Vagina (tissue), 2 donors: ENCODE results near the gene GHR. TPM values are rescaled to one million over a fixed set of nuclear protein-coding genes. Genes with fewer than 3 reads are reported as not detected.

Source experiments
- DNase-seq, 2 donors: peaks; one replicate each; pipeline ENCODE4 v3.0.0-alpha.2; 2017; ENCODE audit errors: extremely low spot score in 2 of 2
- H3K27ac ChIP-seq: fragments of 200-600 bp; sonication (generic); one replicate; pipeline ENCODE4 v1.5.1; 2019
- H3K27me3 ChIP-seq: fragments of 200-600 bp; sonication (generic); one replicate; pipeline ENCODE4 v1.5.1; 2019
- H3K36me3 ChIP-seq, 2 donors: fragments of 200-600 bp; sonication (generic); one replicate each; pipeline ENCODE4 v1.5.1; 2017 to 2019
- H3K4me1 ChIP-seq: fragments of 200-600 bp; sonication (generic); one replicate; pipeline ENCODE4 v1.5.1; 2019
- H3K4me3 ChIP-seq, 2 donors: fragments of 200-600 bp; sonication (generic); 1 replicate in 1 of 2; 2 replicates in 1 of 2; pipeline ENCODE4 v1.5.1; 2016 to 2019
- H3K9me3 ChIP-seq: fragments of 200-600 bp; sonication (generic); one replicate; pipeline ENCODE4 v1.5.1; 2019
- POLR2A ChIP-seq, 2 donors: fragments of 450-650 bp; IDR thresholded peaks; one replicate each; pipeline ENCODE4 v1.6.1; 2017; ENCODE audit warnings: antibody characterized with exemption in 2 of 2, mild to moderate bottlenecking in 2 of 2, moderate library complexity in 2 of 2
- POLR2AphosphoS5 ChIP-seq, 2 donors: sonication (generic); formaldehyde crosslinking; IDR thresholded peaks; one replicate each; pipeline ENCODE4 v1.9.0; 2017; ENCODE audit warnings: antibody characterized with exemption in 2 of 2, mild to moderate bottlenecking in 2 of 2, low read depth in 1 of 2; ENCODE audit not compliant: insufficient read depth in 1 of 2
- intact Hi-C: fragments of 100-400 bp; cut with DNase I; formaldehyde crosslinking; loops from one replicate; pipeline ENCODE4 v1.15.1; 2023
- total RNA-seq: library from RNA; depleted of rRNA; stranded (reverse); fragments of >200 nt; gene quantifications from one replicate; pipeline ENCODE4 v1.2.3, GENCODE V29; 2016
- TF ChIP-seq, protein P1 (sequence below), 3 experiments: fragments of 450-650 bp in 2 of 3; fragments of 200-600 bp in 1 of 3; sonication (generic) in 1 of 3; IDR thresholded peaks; one replicate each; pipeline ENCODE4 v1.5.1; 2017 to 2019; ENCODE audit warnings: antibody characterized with exemption in 3 of 3, mild to moderate bottlenecking in 2 of 3, moderate library complexity in 2 of 3

The GHR gene
- total RNA-seq, 1 donor from 2014 or later, result 16.7 TPM

DNA sequence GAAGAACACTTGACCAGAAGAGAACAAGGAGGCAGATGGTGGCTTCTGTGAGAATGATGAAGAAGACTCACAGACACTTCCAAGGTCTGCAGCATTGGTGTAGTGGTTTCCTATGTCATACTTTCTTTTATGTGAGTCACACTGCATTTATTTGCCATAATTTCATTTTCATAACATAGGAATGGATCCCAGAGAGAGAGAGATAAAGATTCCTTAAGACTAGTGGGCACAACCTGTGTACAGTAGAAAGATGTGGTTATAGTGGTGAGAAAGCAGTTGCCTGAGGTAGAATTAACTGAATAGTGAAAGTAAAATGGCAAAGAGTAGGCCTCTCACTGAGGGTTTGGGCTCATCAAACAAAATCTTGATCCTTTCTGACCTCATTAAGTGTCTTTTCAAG, 325.8 kb downstream of the GHR start:
- no peak overlapping the region for H3K4me3 ChIP-seq
- no peaks in the 10 kb centered on the region for H3K36me3 ChIP-seq
- TF ChIP-seq, protein P1, sequence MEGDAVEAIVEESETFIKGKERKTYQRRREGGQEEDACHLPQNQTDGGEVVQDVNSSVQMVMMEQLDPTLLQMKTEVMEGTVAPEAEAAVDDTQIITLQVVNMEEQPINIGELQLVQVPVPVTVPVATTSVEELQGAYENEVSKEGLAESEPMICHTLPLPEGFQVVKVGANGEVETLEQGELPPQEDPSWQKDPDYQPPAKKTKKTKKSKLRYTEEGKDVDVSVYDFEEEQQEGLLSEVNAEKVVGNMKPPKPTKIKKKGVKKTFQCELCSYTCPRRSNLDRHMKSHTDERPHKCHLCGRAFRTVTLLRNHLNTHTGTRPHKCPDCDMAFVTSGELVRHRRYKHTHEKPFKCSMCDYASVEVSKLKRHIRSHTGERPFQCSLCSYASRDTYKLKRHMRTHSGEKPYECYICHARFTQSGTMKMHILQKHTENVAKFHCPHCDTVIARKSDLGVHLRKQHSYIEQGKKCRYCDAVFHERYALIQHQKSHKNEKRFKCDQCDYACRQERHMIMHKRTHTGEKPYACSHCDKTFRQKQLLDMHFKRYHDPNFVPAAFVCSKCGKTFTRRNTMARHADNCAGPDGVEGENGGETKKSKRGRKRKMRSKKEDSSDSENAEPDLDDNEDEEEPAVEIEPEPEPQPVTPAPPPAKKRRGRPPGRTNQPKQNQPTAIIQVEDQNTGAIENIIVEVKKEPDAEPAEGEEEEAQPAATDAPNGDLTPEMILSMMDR (IDR thresholded peaks at IDR 0.05), result no peak
- TF ChIP-seq POLR2AphosphoS5 (IDR thresholded peaks at IDR 0.05; ENCODE audit: insufficient read depth in 1 of 2, low read depth in 1 of 2) (no peak), POLR2A (IDR thresholded peaks at IDR 0.05) (no peak)
- H3K27me3 ChIP-seq, result no peaks in the 10 kb centered on the region
- H3K27ac ChIP-seq, result no peak overlapping the region
- H3K4me1 ChIP-seq, result no peaks in the 10 kb centered on the region
- H3K9me3 ChIP-seq, result no peaks in the 10 kb centered on the region
- no peak for DNase-seq
- intact Hi-C loops, result no loop called here

DNA sequence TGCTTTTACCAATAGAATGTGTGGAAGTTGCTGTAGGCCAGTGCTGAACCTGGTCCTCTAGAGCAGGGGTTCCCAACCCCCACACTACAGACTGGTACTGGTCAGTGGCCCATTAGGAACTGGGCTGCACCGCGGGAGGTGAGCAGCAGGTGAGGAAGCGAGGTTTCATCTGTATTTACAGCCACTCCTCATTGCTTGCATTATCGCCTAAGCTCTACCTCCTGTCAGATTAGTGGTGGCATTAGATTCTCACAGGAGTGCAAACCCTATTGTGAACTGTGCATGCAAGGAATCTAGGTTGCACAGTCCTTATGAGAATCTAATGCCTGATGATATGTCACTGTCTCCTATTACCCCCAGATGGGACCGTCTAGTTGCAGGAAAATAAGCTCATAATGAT, 327.3 kb downstream of the GHR start:
- no peak for TF ChIP-seq POLR2AphosphoS5 (IDR thresholded peaks at IDR 0.05; ENCODE audit: insufficient read depth in 1 of 2, low read depth in 1 of 2)
- TF ChIP-seq POLR2A (IDR thresholded peaks at IDR 0.05), result no peak
- TF ChIP-seq, protein P1 (IDR thresholded peaks at IDR 0.05), result no peak
- no peak for DNase-seq
- Histone ChIP-seq H3K4me1 (no peaks in the 10 kb centered on the region), H3K9me3 (no peaks in the 10 kb centered on the region), H3K36me3 (no peaks in the 10 kb centered on the region), H3K27ac (no peak overlapping the region), H3K4me3 (no peak overlapping the region), H3K27me3 (no peaks in the 10 kb centered on the region)
- intact Hi-C loops, result no loop called here

DNA sequence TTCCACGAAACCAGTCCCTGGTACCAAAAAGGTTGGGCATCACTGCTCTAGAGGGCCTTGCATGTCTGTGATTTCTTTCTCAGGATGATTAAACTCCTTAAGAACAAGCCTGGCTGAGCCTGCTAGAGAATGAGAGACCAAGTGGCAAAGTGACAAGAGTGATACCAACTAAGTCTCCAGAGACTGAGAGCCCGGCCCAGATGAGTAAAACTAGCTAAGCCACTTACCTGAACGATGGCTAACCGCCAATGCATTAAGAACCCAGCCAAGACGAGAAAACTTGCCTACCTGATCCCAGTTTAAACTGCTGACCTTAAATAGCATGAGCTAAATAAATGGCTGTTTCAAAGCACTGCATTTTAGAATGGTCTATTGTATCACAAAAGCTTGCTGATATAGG, 327.8 kb downstream of the GHR start:
- Histone ChIP-seq H3K4me1 (no peaks in the 10 kb centered on the region), H3K4me3 (no peak overlapping the region), H3K27ac (no peak overlapping the region), H3K9me3 (no peaks in the 10 kb centered on the region), H3K27me3 (no peaks in the 10 kb centered on the region), H3K36me3 (no peaks in the 10 kb centered on the region)
- DNase-seq, result no peak
- intact Hi-C loops, result no loop called here
- TF ChIP-seq, protein P1 (IDR thresholded peaks at IDR 0.05), result no peak
- TF ChIP-seq POLR2AphosphoS5 (IDR thresholded peaks at IDR 0.05; ENCODE audit: insufficient read depth in 1 of 2, low read depth in 1 of 2), result peak in 1 of 2 donors; percentile 53

DNA sequence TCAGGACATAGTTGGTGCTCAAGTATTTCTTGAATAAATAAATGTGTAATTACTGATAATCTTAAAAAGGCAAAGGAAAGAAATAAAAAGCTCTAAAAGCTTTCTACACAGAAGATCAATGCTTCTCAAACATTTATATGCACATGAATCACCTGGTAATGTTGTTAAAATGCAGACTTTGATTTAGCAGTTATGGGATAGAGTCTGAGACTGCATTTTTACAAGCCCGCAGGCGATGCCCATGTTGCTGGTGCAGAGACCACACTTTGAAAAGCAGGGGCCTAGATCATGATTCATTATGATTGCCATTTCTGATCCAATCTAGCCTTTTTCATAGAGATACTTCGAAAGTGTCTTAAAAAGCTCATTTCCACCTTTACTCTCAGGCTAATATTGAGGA, 329.9 kb downstream of the GHR start:
- Histone ChIP-seq H3K9me3 (no peaks in the 10 kb centered on the region), H3K27me3 (no peaks in the 10 kb centered on the region), H3K4me1 (no peaks in the 10 kb centered on the region), H3K4me3 (no peak overlapping the region), H3K36me3 (no peaks in the 10 kb centered on the region), H3K27ac (no peak overlapping the region)
- DNase-seq, result no peak
- intact Hi-C loops, result no loop called here
- no peak for TF ChIP-seq POLR2A (IDR thresholded peaks at IDR 0.05)
- TF ChIP-seq, protein P1 (IDR thresholded peaks at IDR 0.05), result no peak
- no peak for TF ChIP-seq POLR2AphosphoS5 (IDR thresholded peaks at IDR 0.05; ENCODE audit: insufficient read depth in 1 of 2, low read depth in 1 of 2)

DNA sequence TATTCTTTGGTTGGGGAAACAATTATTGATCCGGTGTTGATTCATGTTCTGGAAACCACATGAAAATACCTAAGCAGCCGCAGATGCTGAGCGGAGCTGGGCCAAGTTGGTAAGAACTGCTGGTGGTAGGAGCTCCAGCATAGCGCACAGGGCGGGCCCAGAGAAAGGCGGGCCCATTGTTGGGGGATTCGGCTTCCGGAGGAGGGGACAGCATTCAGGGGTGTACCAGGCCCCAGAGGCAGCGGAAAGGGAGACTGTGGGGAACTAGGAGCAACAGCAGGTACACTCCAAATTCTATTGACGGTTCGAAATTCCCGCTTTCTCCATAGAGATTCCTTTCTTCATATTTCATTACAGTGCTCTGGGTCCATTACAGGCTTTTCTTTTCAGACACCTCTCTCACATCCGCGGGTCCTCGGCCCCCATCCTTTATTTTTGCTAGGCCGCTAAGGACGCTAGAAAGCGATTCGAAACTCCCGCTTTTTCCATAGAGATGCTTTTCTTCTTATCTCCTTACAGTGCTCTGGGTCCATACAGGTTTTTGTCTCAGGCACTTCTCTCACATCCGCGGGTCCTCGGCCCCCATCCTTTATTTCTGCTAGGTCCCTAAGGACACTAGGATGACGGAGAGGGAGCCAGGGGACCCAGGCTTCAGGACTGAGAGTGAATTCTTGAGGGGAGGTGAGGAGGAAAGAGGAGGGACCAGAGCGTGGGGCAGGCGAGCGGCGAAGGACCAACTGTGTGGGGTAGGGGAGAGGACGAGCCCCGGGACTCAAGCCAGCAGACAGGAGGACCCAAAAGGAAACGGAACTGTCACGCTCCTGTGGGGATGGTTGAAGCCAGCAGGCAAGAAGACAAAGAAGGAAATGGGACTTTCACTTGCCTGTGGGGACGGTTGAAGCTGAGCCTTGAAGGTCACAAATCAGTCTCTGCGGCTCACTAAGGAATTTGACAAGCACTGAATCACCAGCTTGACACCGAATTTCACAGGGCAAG, 333.7 kb downstream of the GHR start, which contains the start of gene CCDC152:
CCDC152 (plus strand) TSS at position 213 of the 996 bp plus-strand sequence. CDS start 2,304 bp downstream, outside the sequence.
- H3K9me3 ChIP-seq, result no peaks in the 10 kb centered on the region
- no peak for TF ChIP-seq POLR2A (IDR thresholded peaks at IDR 0.05)
- no peak for TF ChIP-seq POLR2AphosphoS5 (IDR thresholded peaks at IDR 0.05; ENCODE audit: insufficient read depth in 1 of 2, low read depth in 1 of 2)
- TF ChIP-seq, protein P1 (IDR thresholded peaks at IDR 0.05), result no peak
- intact Hi-C loops, result no loop called here
- H3K4me3 ChIP-seq, result peak within 1 kb of the TSS in 1 of 2 donors; percentile 2
- H3K4me1 ChIP-seq, result no peaks in the 10 kb centered on the region
- no peaks in the 10 kb centered on the region for H3K27me3 ChIP-seq
- no peaks in the 10 kb centered on the region for H3K36me3 ChIP-seq
- no peak for DNase-seq
- H3K27ac ChIP-seq, result no peak within 1 kb of the TSS
